Left lung (tissue), 10 donors: ENCODE results near the gene IL16. TPM values are rescaled to one million over a fixed set of nuclear protein-coding genes. Genes with fewer than 3 reads are reported as not detected.

Experiments
- ATAC-seq: fragments of 200-7000 bp; cut with Tn5 transposase; one replicate; pipeline ENCODE4 v1.9.1; 2020; ENCODE audit warnings: moderate library complexity
- DNase-seq, 4 donors: peaks; one replicate each; pipeline ENCODE4 v3.0.0-alpha.2; 2013 to 2020
- H3K27ac ChIP-seq, 2 donors: fragments of 200-600 bp; sonication (generic) in 1 of 2; one replicate each; pipeline versions ENCODE4 v1.5.0 to v1.8.0; 2020 to 2021
- H3K27me3 ChIP-seq, 2 donors: fragments of 200-600 bp; sonication (generic) in 1 of 2; one replicate each; pipeline versions ENCODE4 v1.5.0 to v1.8.0; 2020 to 2021
- H3K36me3 ChIP-seq, 2 donors: fragments of 200-600 bp; sonication (generic) in 1 of 2; one replicate each; pipeline versions ENCODE4 v1.5.0 to v1.8.0; 2020 to 2021
- H3K4me1 ChIP-seq, 2 donors: fragments of 200-600 bp; one replicate each; pipeline ENCODE4 v1.8.0; 2021
- H3K4me3 ChIP-seq, 2 donors: fragments of 200-600 bp; sonication (generic) in 1 of 2; one replicate each; pipeline versions ENCODE4 v1.5.0 to v1.8.0; 2020 to 2021; ENCODE audit warnings: mild to moderate bottlenecking in 1 of 2
- H3K9me3 ChIP-seq, 2 donors: fragments of 200-600 bp; sonication (generic) in 1 of 2; one replicate each; pipeline versions ENCODE4 v1.5.0 to v1.8.0; 2020 to 2021
- CTCF ChIP-seq, 2 donors: fragments of 200-600 bp; sonication (generic) in 1 of 2; IDR thresholded peaks; one replicate each; pipeline versions ENCODE4 v1.5.0 to v1.8.0; 2021; ENCODE audit warnings: antibody characterized with exemption in 2 of 2
- intact Hi-C, 2 donors: fragments of 100-400 bp; cut with DNase I; formaldehyde crosslinking; loops; one replicate each; pipeline versions ENCODE4 v1.11.2 to v1.14.2; 2022
- polyA plus RNA-seq, 6 donors: library from polyadenylated mRNA; unstranded; fragments of 120-200 nt; gene quantifications; one replicate each; pipeline ENCODE4 v1.2.1, GENCODE V29; 2013; ENCODE audit not compliant: insufficient read length in 6 of 6
- total RNA-seq, 2 donors: library from RNA; stranded (reverse); fragmentation: NEBNext Ultra II Directional; extraction: Animal tissue kit (Norgen Biotek cat#: 25700); gene quantifications; one replicate each; pipeline ENCODE4 v1.2.1, GENCODE V29; 2021
- donor health status: DM: no; HTN: yes; CAD: no.
- donor health status: DM: no; HTN: no; CAD: no.

Gene IL16
- total and polyA plus RNA-seq, 8 donors: 11.4 to 34.3 (median 14.9) TPM

GRCh38 chr15:81357180-81357686 is 160.6 kb downstream of the IL16 start:
- DNase-seq (no peak), ATAC-seq (no peak)
- Histone ChIP-seq H3K27me3 (no peaks in the 10 kb centered on the region), H3K27ac (no peak overlapping the region), H3K9me3 (no peaks in the 10 kb centered on the region), H3K36me3 (no peaks in the 10 kb centered on the region), H3K4me1 (no peaks in the 10 kb centered on the region), H3K4me3 (no peak overlapping the region)
- TF ChIP-seq CTCF (IDR thresholded peaks at IDR 0.05): no peak
- intact Hi-C loops: no loop called here

GRCh38 chr15:81358248-81358647 is 161.6 kb downstream of the IL16 start:
- intact Hi-C loops: no loop called here
- ATAC-seq (no peak), DNase-seq (no peak)
- H3K27ac ChIP-seq: no peak overlapping the region
- H3K27me3 ChIP-seq: no peaks in the 10 kb centered on the region
- no peaks in the 10 kb centered on the region for H3K36me3 ChIP-seq
- H3K4me3 ChIP-seq: no peak overlapping the region
- no peak for TF ChIP-seq CTCF (IDR thresholded peaks at IDR 0.05)
- H3K9me3 ChIP-seq: no peaks in the 10 kb centered on the region
- no peaks in the 10 kb centered on the region for H3K4me1 ChIP-seq

- Histone ChIP-seq H3K27ac (no peak overlapping the region), H3K27me3 (no peaks in the 10 kb centered on the region), H3K9me3 (no peaks in the 10 kb centered on the region), H3K36me3 (no peaks in the 10 kb centered on the region), H3K4me1 (no peaks in the 10 kb centered on the region), H3K4me3 (no peak overlapping the region)
- no peak for TF ChIP-seq CTCF (IDR thresholded peaks at IDR 0.05)
- DNase-seq (no peak), ATAC-seq (no peak)
- intact Hi-C loops: no loop called here
Observed at GRCh38 chr15:81360491-81360890, 163.8 kb downstream of the IL16 start.

GRCh38 chr15:81361891-81362290 is 165.2 kb downstream of the IL16 start:
- no peaks in the 10 kb centered on the region for H3K9me3 ChIP-seq
- H3K4me3 ChIP-seq: no peak overlapping the region
- intact Hi-C loops: no loop called here
- H3K27me3 ChIP-seq: no peaks in the 10 kb centered on the region
- TF ChIP-seq CTCF (IDR thresholded peaks at IDR 0.05): no peak
- no peaks in the 10 kb centered on the region for H3K36me3 ChIP-seq
- ATAC-seq (no peak), DNase-seq (no peak)
- H3K4me1 ChIP-seq: no peaks in the 10 kb centered on the region
- no peak overlapping the region for H3K27ac ChIP-seq

- no peak for ATAC-seq
- intact Hi-C loops: no loop called here
- no peaks in the 10 kb centered on the region for H3K9me3 ChIP-seq
- no peaks in the 10 kb centered on the region for H3K4me1 ChIP-seq
- no peaks in the 10 kb centered on the region for H3K27me3 ChIP-seq
- TF ChIP-seq CTCF (IDR thresholded peaks at IDR 0.05): no peak
- no peak overlapping the region for H3K27ac ChIP-seq
- H3K36me3 ChIP-seq: no peaks in the 10 kb centered on the region
- DNase-seq: no peak
- H3K4me3 ChIP-seq: no peak overlapping the region
Observed at GRCh38 chr15:81362790-81363189, 166.1 kb downstream of the IL16 start.
